Smooth muscle cell (in vitro differentiated cells): ENCODE results near the gene RAB8A. TPM values are rescaled to one million over a fixed set of nuclear protein-coding genes. Genes with fewer than 3 reads are reported as not detected.

ENCODE experiments used
- DNase-seq: peaks from one replicate; lab custom pipeline; 2025; ENCODE audit not compliant: unreplicated experiment; lab: John Stamatoyannopoulos, UW
- H2AFZ ChIP-seq: fragments of 200-600 bp; sonication (generic); 2 replicates; pipeline ENCODE4 v1.6.0; 2016; ENCODE audit warnings: antibody characterized with exemption, low read depth, mild to moderate bottlenecking
- H3F3A ChIP-seq: fragments of 200-600 bp; sonication (generic); 2 replicates; pipeline ENCODE4 v1.6.0; 2017; ENCODE audit warnings: antibody characterized with exemption, low read depth
- H3K27ac ChIP-seq: fragments of 200-600 bp; sonication (generic); 2 replicates; pipeline ENCODE4 v1.5.1; 2016; ENCODE audit warnings: low read depth, mild to moderate bottlenecking
- H3K27me3 ChIP-seq: fragments of 200-600 bp; sonication (generic); 2 replicates; pipeline ENCODE4 v1.6.1; 2016; ENCODE audit warnings: low read depth, mild to moderate bottlenecking
- H3K36me3 ChIP-seq: fragments of 200-600 bp; sonication (generic); 2 replicates; pipeline ENCODE4 v1.5.1; 2016; ENCODE audit warnings: low read depth
- H3K4me1 ChIP-seq: fragments of 200-600 bp; sonication (generic); 2 replicates; pipeline ENCODE4 v1.5.1; 2016; ENCODE audit warnings: low read depth
- H3K4me2 ChIP-seq: fragments of 200-600 bp; sonication (generic); 2 replicates; pipeline ENCODE4 v1.6.0; 2016; ENCODE audit warnings: mild to moderate bottlenecking
- H3K4me3 ChIP-seq: fragments of 200-600 bp; sonication (generic); 2 replicates; pipeline ENCODE4 v1.5.1; 2016; ENCODE audit warnings: mild to moderate bottlenecking
- H3K79me2 ChIP-seq: fragments of 200-600 bp; sonication (generic); 2 replicates; pipeline ENCODE4 v1.6.0; 2016; ENCODE audit warnings: low read depth, mild to moderate bottlenecking
- H3K9ac ChIP-seq: fragments of 200-600 bp; sonication (generic); 2 replicates; pipeline ENCODE4 v1.6.0; 2016; ENCODE audit warnings: low read depth
- H3K9me3 ChIP-seq: fragments of 200-600 bp; sonication (generic); replicated peaks from 2 replicates; pipeline ENCODE4 v1.5.1; 2016; ENCODE audit warnings: low read depth
- H4K20me1 ChIP-seq: fragments of 200-600 bp; sonication (generic); 2 replicates; pipeline ENCODE4 v1.6.0; 2016; ENCODE audit warnings: low read depth
- CTCF ChIP-seq: fragments of 200-600 bp; sonication (generic); IDR thresholded peaks from 2 replicates; pipeline ENCODE4 v1.5.1; 2017; ENCODE audit warnings: borderline replicate concordance, mild to moderate bottlenecking, antibody characterized with exemption; ENCODE audit not compliant: insufficient read depth, poor library complexity, severe bottlenecking
- WGBS: methylation state at CpG from one replicate; pipeline ENCODE4 v1.1.7; 2016; ENCODE audit warnings: low lambda C conversion rate; 5-methylcytosine and 5-hydroxymethylcytosine counted together
- polyA plus RNA-seq: library from polyadenylated mRNA; unstranded; fragments of >200 nt; fragmentation: Nextera tagmentation; extraction: Ambion mirVana; gene quantifications from 2 replicates; pipeline ENCODE4 v1.2.1, GENCODE V29; 2016
- total RNA-seq: library from RNA; depleted of rRNA; stranded (reverse); fragments of >200 nt; gene quantifications from 2 replicates; pipeline ENCODE4 v1.2.3, GENCODE V29; 2014

RAB8A gene
- total and polyA plus RNA-seq, 2 experiments from 2014 or later = 47.3 to 96.0 TPM

GRCh38 chr19:16112778-16113177, 1.1 kb downstream of the RAB8A start:
- WGBS = 51% methylated on average over 2 of the region's 2 CpGs
- Histone ChIP-seq H3K27me3 (no peaks in the 10 kb centered on the region), H3K4me2 (peak overlapping the region; percentile 91), H3K36me3 (no peaks in the 10 kb centered on the region), H3F3A (no peaks in the 10 kb centered on the region), H3K9me3 (no peaks in the 10 kb centered on the region), H4K20me1 (peaks cover 44% of the 10 kb centered on the region), H3K79me2 (peaks cover 49% of the 10 kb centered on the region), H3K27ac (no peak overlapping the region), H2AFZ (no peak overlapping the region), H3K9ac (no peak overlapping the region), H3K4me1 (peaks cover 6% of the 10 kb centered on the region), H3K4me3 (peak overlapping the region; percentile 93)
- TF ChIP-seq CTCF = no peak
- no peak for DNase-seq

- no peaks in the 10 kb centered on the region for H3K9me3 ChIP-seq
- H4K20me1 ChIP-seq = peaks cover 51% of the 10 kb centered on the region
- H3K4me3 ChIP-seq = no peak overlapping the region
- H2AFZ ChIP-seq = no peak overlapping the region
- no peaks in the 10 kb centered on the region for H3F3A ChIP-seq
- WGBS = 94% methylated on average over 3 of the region's 3 CpGs
- no peak for DNase-seq
- H3K9ac ChIP-seq = no peak overlapping the region
- no peaks in the 10 kb centered on the region for H3K36me3 ChIP-seq
- no peak for TF ChIP-seq CTCF
- H3K27me3 ChIP-seq = no peaks in the 10 kb centered on the region
- H3K4me1 ChIP-seq = peaks cover 6% of the 10 kb centered on the region
- no peak overlapping the region for H3K4me2 ChIP-seq
- peaks cover 49% of the 10 kb centered on the region for H3K79me2 ChIP-seq
- no peak overlapping the region for H3K27ac ChIP-seq
Measured at GRCh38 chr19:16113727-16114126, 2.0 kb downstream of the RAB8A start.

GRCh38 chr19:16115301-16116039, 3.8 kb downstream of the RAB8A start:
- DNase-seq = no peak
- H3K4me1 ChIP-seq = peaks cover 6% of the 10 kb centered on the region
- H3K4me2 ChIP-seq = no peak overlapping the region
- peaks cover 51% of the 10 kb centered on the region for H4K20me1 ChIP-seq
- H3F3A ChIP-seq = no peaks in the 10 kb centered on the region
- no peaks in the 10 kb centered on the region for H3K27me3 ChIP-seq
- 96% methylated on average over 9 of the region's 9 CpGs for WGBS
- H3K79me2 ChIP-seq = peaks cover 49% of the 10 kb centered on the region
- H3K9ac ChIP-seq = no peak overlapping the region
- no peak for TF ChIP-seq CTCF
- no peaks in the 10 kb centered on the region for H3K9me3 ChIP-seq
- H3K27ac ChIP-seq = no peak overlapping the region
- no peak overlapping the region for H3K4me3 ChIP-seq
- peaks cover 6% of the 10 kb centered on the region for H3K36me3 ChIP-seq
- H2AFZ ChIP-seq = no peak overlapping the region

- H3K9me3 ChIP-seq = no peaks in the 10 kb centered on the region
- WGBS = 71% methylated on average over 4 of the region's 4 CpGs
- H3K4me3 ChIP-seq = no peak overlapping the region
- H3K27ac ChIP-seq = no peak overlapping the region
- peaks cover 6% of the 10 kb centered on the region for H3K4me1 ChIP-seq
- no peaks in the 10 kb centered on the region for H3K27me3 ChIP-seq
- peaks cover 51% of the 10 kb centered on the region for H4K20me1 ChIP-seq
- peaks cover 49% of the 10 kb centered on the region for H3K79me2 ChIP-seq
- H3K9ac ChIP-seq = no peak overlapping the region
- no peak for TF ChIP-seq CTCF
- no peak for DNase-seq
- no peak overlapping the region for H3K4me2 ChIP-seq
- H3F3A ChIP-seq = no peaks in the 10 kb centered on the region
- H3K36me3 ChIP-seq = peaks cover 6% of the 10 kb centered on the region
- no peak overlapping the region for H2AFZ ChIP-seq
Measured at GRCh38 chr19:16116067-16116466, 4.4 kb downstream of the RAB8A start.
